Smooth muscle cell (in vitro differentiated cells): Measurements from ENCODE around the gene ZNF672. TPM values are rescaled to one million over a fixed set of nuclear protein-coding genes. Genes with fewer than 3 reads are reported as not detected.

Experiments used
- DNase-seq: peaks from one replicate; lab custom pipeline; 2025; ENCODE audit not compliant: unreplicated experiment; lab: John Stamatoyannopoulos, UW
- H2AFZ ChIP-seq: fragments of 200-600 bp; sonication (generic); 2 replicates; pipeline ENCODE4 v1.6.0; 2016; ENCODE audit warnings: antibody characterized with exemption, low read depth, mild to moderate bottlenecking
- H3F3A ChIP-seq: fragments of 200-600 bp; sonication (generic); 2 replicates; pipeline ENCODE4 v1.6.0; 2017; ENCODE audit warnings: antibody characterized with exemption, low read depth
- H3K27ac ChIP-seq: fragments of 200-600 bp; sonication (generic); 2 replicates; pipeline ENCODE4 v1.5.1; 2016; ENCODE audit warnings: low read depth, mild to moderate bottlenecking
- H3K27me3 ChIP-seq: fragments of 200-600 bp; sonication (generic); 2 replicates; pipeline ENCODE4 v1.6.1; 2016; ENCODE audit warnings: low read depth, mild to moderate bottlenecking
- H3K36me3 ChIP-seq: fragments of 200-600 bp; sonication (generic); 2 replicates; pipeline ENCODE4 v1.5.1; 2016; ENCODE audit warnings: low read depth
- H3K4me1 ChIP-seq: fragments of 200-600 bp; sonication (generic); 2 replicates; pipeline ENCODE4 v1.5.1; 2016; ENCODE audit warnings: low read depth
- H3K4me2 ChIP-seq: fragments of 200-600 bp; sonication (generic); 2 replicates; pipeline ENCODE4 v1.6.0; 2016; ENCODE audit warnings: mild to moderate bottlenecking
- H3K4me3 ChIP-seq: fragments of 200-600 bp; sonication (generic); 2 replicates; pipeline ENCODE4 v1.5.1; 2016; ENCODE audit warnings: mild to moderate bottlenecking
- H3K79me2 ChIP-seq: fragments of 200-600 bp; sonication (generic); 2 replicates; pipeline ENCODE4 v1.6.0; 2016; ENCODE audit warnings: low read depth, mild to moderate bottlenecking
- H3K9ac ChIP-seq: fragments of 200-600 bp; sonication (generic); 2 replicates; pipeline ENCODE4 v1.6.0; 2016; ENCODE audit warnings: low read depth
- H3K9me3 ChIP-seq: fragments of 200-600 bp; sonication (generic); replicated peaks from 2 replicates; pipeline ENCODE4 v1.5.1; 2016; ENCODE audit warnings: low read depth
- H4K20me1 ChIP-seq: fragments of 200-600 bp; sonication (generic); 2 replicates; pipeline ENCODE4 v1.6.0; 2016; ENCODE audit warnings: low read depth
- WGBS: methylation state at CpG from one replicate; pipeline ENCODE4 v1.1.7; 2016; ENCODE audit warnings: low lambda C conversion rate; 5-methylcytosine and 5-hydroxymethylcytosine counted together
- polyA plus RNA-seq: library from polyadenylated mRNA; unstranded; fragments of >200 nt; fragmentation: Nextera tagmentation; extraction: Ambion mirVana; gene quantifications from 2 replicates; pipeline ENCODE4 v1.2.1, GENCODE V29; 2016
- total RNA-seq: library from RNA; depleted of rRNA; stranded (reverse); fragments of >200 nt; gene quantifications from 2 replicates; pipeline ENCODE4 v1.2.3, GENCODE V29; 2014
- TF ChIP-seq, protein P1 (sequence below): fragments of 200-600 bp; sonication (generic); IDR thresholded peaks from 2 replicates; pipeline ENCODE4 v1.5.1; 2017; ENCODE audit warnings: borderline replicate concordance, mild to moderate bottlenecking, antibody characterized with exemption; ENCODE audit not compliant: insufficient read depth, poor library complexity, severe bottlenecking

ZNF672 gene
- total and polyA plus RNA-seq, 2 experiments from 2014 or later: 25.8 to 28.7 TPM

DNA sequence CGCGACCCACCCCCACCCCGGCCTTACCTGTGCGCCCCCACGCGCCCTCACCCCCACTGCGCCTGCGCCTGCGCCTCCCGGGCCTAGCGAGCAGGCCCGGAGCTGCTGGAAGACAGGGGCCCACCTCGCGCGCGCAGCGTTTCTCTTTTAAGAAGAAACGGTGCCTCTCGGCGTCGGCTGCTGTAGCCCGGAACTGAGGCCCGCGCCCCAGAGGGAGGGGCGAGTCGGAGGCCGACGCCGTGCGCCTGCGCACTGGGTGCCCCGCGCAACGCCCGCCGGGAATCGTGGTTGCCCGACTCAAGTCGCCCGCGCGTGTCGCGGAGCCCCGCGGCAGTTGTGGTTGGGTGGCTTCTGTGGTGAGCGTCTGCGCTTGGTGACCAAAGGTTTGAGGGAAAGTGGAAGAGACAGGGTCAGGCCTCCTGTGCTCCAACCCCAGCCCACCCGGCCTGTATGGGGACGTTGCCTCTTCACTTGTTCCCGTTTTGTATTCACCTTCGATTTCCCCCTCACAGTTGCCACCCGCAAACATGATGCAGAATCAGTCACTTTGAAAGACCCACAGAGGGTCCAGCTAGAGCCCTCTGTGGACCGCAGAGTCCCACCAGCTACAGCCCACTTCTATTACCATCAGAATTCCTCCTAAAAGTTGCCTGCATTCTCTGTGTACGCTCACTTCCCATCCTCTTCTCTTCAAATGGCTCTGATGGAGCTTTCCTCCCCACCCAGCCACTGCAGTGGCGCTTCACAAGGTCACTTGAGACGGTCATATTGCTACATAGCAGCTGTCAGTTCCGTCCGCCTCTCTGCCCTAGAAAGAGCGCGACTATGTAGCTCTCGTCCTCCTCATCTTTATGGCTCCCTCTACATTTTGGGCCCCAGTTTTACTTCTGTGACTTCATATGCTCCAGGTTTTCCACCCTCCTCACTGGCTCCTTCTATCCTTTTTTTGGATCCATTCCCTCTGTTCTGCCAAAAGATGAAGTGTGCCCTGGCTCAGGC, 21.2 kb downstream of the ZNF672 start, which contains the start of gene ZNF692:
ZNF692 (minus strand) TSS at position 195 of the 999 bp plus-strand sequence. CDS start 776 bp downstream, outside the sequence.
- Histone ChIP-seq H4K20me1 (no peaks in the 10 kb centered on the region), H3K27me3 (no peaks in the 10 kb centered on the region), H3F3A (peaks cover 8% of the 10 kb centered on the region), H3K9me3 (no peaks in the 10 kb centered on the region), H3K4me1 (peaks cover 19% of the 10 kb centered on the region), H3K9ac (peak within 1 kb of the TSS; percentile 71), H3K4me2 (peak within 1 kb of the TSS; percentile 96), H3K27ac (peak within 1 kb of the TSS; percentile 63), H3K36me3 (no peaks in the 10 kb centered on the region), H3K79me2 (no peaks in the 10 kb centered on the region), H2AFZ (peak within 1 kb of the TSS; percentile 93), H3K4me3 (peak within 1 kb of the TSS; percentile 74)
- TF ChIP-seq, protein P1, sequence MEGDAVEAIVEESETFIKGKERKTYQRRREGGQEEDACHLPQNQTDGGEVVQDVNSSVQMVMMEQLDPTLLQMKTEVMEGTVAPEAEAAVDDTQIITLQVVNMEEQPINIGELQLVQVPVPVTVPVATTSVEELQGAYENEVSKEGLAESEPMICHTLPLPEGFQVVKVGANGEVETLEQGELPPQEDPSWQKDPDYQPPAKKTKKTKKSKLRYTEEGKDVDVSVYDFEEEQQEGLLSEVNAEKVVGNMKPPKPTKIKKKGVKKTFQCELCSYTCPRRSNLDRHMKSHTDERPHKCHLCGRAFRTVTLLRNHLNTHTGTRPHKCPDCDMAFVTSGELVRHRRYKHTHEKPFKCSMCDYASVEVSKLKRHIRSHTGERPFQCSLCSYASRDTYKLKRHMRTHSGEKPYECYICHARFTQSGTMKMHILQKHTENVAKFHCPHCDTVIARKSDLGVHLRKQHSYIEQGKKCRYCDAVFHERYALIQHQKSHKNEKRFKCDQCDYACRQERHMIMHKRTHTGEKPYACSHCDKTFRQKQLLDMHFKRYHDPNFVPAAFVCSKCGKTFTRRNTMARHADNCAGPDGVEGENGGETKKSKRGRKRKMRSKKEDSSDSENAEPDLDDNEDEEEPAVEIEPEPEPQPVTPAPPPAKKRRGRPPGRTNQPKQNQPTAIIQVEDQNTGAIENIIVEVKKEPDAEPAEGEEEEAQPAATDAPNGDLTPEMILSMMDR: no peak
- WGBS: 8% methylated on average over 62 of the region's 62 CpGs
- peak; percentile 84 for DNase-seq

DNA sequence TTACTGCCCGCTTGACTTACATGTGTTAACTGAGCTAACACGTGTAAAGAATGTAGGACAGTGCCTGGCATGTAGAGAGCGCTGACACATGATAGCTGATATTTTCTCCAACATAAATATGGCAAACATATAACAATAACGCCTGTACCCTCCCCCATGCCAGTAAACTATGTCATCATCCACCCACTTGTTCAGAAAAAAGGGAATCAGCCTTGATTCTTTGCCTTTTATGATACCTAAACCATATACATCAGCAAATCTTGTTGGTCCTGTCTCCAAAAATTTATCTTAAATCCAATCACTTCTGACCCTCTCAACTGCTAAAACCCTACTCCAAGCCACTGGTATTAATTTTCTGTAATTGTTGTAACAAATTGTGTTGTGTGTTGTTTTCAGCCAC, 22.0 kb downstream of the ZNF672 start:
- H3K36me3 ChIP-seq: no peaks in the 10 kb centered on the region
- no peak overlapping the region for H3K4me2 ChIP-seq
- WGBS: 97% methylated on average over 4 of the region's 4 CpGs
- peaks cover 8% of the 10 kb centered on the region for H3F3A ChIP-seq
- H3K9ac ChIP-seq: no peak overlapping the region
- H3K4me3 ChIP-seq: no peak overlapping the region
- H2AFZ ChIP-seq: no peak overlapping the region
- no peaks in the 10 kb centered on the region for H3K9me3 ChIP-seq
- H3K79me2 ChIP-seq: no peaks in the 10 kb centered on the region
- H4K20me1 ChIP-seq: no peaks in the 10 kb centered on the region
- TF ChIP-seq, protein P1: no peak
- no peak for DNase-seq
- H3K27me3 ChIP-seq: no peaks in the 10 kb centered on the region
- no peak overlapping the region for H3K27ac ChIP-seq
- H3K4me1 ChIP-seq: peaks cover 19% of the 10 kb centered on the region

- DNase-seq: no peak
- H3K79me2 ChIP-seq: no peaks in the 10 kb centered on the region
- H3K9ac ChIP-seq: no peak overlapping the region
- peaks cover 8% of the 10 kb centered on the region for H3F3A ChIP-seq
- no peaks in the 10 kb centered on the region for H3K9me3 ChIP-seq
- H3K4me3 ChIP-seq: no peak overlapping the region
- H3K4me1 ChIP-seq: peaks cover 19% of the 10 kb centered on the region
- no peaks in the 10 kb centered on the region for H3K36me3 ChIP-seq
- H3K4me2 ChIP-seq: no peak overlapping the region
- H3K27me3 ChIP-seq: no peaks in the 10 kb centered on the region
- 94% methylated on average over 2 of the region's 2 CpGs for WGBS
- H3K27ac ChIP-seq: no peak overlapping the region
- no peaks in the 10 kb centered on the region for H4K20me1 ChIP-seq
- no peak overlapping the region for H2AFZ ChIP-seq
- TF ChIP-seq, protein P1: no peak
Measured at GRCh38 chr1:248861616-248862015, 23.6 kb downstream of the ZNF672 start.
